Mesendoderm (in vitro differentiated cells): ENCODE data around the gene DAB2IP.
"Not testable (repeated sequence)": the region's sequence is repeated elsewhere in the genome, so short reads cannot be mapped to it uniquely, and the experiment has no call there.

Experiments used
- DNase-seq: peaks from one replicate; pipeline ENCODE4 v3.0.0; 2013
- H2AK5ac ChIP-seq: 2 replicates; pipeline ENCODE4 v1.6.1; 2013; ENCODE audit warnings: low read length, inconsistent platforms
- H2BK120ac ChIP-seq: 2 replicates; pipeline ENCODE4 v1.6.1; 2013; ENCODE audit warnings: low read depth, mild to moderate bottlenecking, low read length, moderate library complexity, mixed read lengths
- H2BK15ac ChIP-seq: replicated peaks from 2 replicates; pipeline ENCODE4 v1.6.1; 2013; ENCODE audit warnings: low read depth, mild to moderate bottlenecking, moderate library complexity
- H2BK5ac ChIP-seq: 2 replicates; pipeline ENCODE4 v1.6.1; 2013; ENCODE audit warnings: low read length, inconsistent platforms
- H3K18ac ChIP-seq: 2 replicates; pipeline ENCODE4 v1.6.1; 2013; ENCODE audit warnings: mild to moderate bottlenecking, low read length, mixed read lengths
- H3K23ac ChIP-seq: one replicate; pipeline ENCODE4 v1.6.1; 2013; ENCODE audit warnings: low read length
- H3K27ac ChIP-seq: 2 replicates; pipeline ENCODE4 v1.5.1; 2013; ENCODE audit warnings: low read depth, mild to moderate bottlenecking, inconsistent platforms, low read length, moderate library complexity
- H3K27me3 ChIP-seq: 2 replicates; pipeline ENCODE4 v1.6.1; 2013; ENCODE audit warnings: low read length, control low read depth, mild to moderate bottlenecking, inconsistent platforms; ENCODE audit not compliant: insufficient read depth, poor library complexity
- H3K36me3 ChIP-seq: 2 replicates; pipeline ENCODE4 v1.6.1; 2013; ENCODE audit warnings: low read length, inconsistent platforms; ENCODE audit not compliant: control insufficient read depth, insufficient read depth
- H3K4ac ChIP-seq: one replicate; pipeline ENCODE4 v1.6.1; 2013; ENCODE audit warnings: low read depth, mild to moderate bottlenecking, low read length, moderate library complexity
- H3K4me1 ChIP-seq: 2 replicates; pipeline ENCODE4 v1.6.1; 2013; ENCODE audit warnings: low read depth, low read length, inconsistent platforms; ENCODE audit not compliant: control insufficient read depth
- H3K4me2 ChIP-seq: 2 replicates; pipeline ENCODE4 v1.6.1; 2013; ENCODE audit warnings: low read length
- H3K4me3 ChIP-seq: 2 replicates; pipeline ENCODE4 v1.5.1; 2013; ENCODE audit warnings: mild to moderate bottlenecking, low read length
- H3K56ac ChIP-seq: one replicate; pipeline ENCODE4 v1.6.1; 2013; ENCODE audit warnings: low read length
- H3K79me1 ChIP-seq: 2 replicates; pipeline ENCODE4 v1.6.1; 2013; ENCODE audit warnings: low read length, inconsistent platforms
- H3K79me2 ChIP-seq: 2 replicates; pipeline ENCODE4 v1.6.1; 2013; ENCODE audit warnings: mild to moderate bottlenecking, low read length; ENCODE audit not compliant: control insufficient read depth, insufficient read depth
- H3K9ac ChIP-seq: 2 replicates; pipeline ENCODE4 v1.6.1; 2013; ENCODE audit warnings: low read length, inconsistent platforms
- H4K5ac ChIP-seq: one replicate; pipeline ENCODE4 v1.6.1; 2013; ENCODE audit warnings: low read length
- H4K8ac ChIP-seq: one replicate; pipeline ENCODE4 v1.6.1; 2013; ENCODE audit warnings: low read depth, mild to moderate bottlenecking, control low read depth, low read length, moderate library complexity
- WGBS: extraction: QIAGEN DNeasy Blood & Tissue Kit; methylation state at CpG from one replicate; pipeline ENCODE4 v1.1.7; 2013; ENCODE audit warnings: low lambda C conversion rate, missing lambda C conversion rate; ENCODE audit not compliant: insufficient coverage; ENCODE audit errors: extremely low coverage; 5-methylcytosine and 5-hydroxymethylcytosine counted together

The DAB2IP gene

DNA sequence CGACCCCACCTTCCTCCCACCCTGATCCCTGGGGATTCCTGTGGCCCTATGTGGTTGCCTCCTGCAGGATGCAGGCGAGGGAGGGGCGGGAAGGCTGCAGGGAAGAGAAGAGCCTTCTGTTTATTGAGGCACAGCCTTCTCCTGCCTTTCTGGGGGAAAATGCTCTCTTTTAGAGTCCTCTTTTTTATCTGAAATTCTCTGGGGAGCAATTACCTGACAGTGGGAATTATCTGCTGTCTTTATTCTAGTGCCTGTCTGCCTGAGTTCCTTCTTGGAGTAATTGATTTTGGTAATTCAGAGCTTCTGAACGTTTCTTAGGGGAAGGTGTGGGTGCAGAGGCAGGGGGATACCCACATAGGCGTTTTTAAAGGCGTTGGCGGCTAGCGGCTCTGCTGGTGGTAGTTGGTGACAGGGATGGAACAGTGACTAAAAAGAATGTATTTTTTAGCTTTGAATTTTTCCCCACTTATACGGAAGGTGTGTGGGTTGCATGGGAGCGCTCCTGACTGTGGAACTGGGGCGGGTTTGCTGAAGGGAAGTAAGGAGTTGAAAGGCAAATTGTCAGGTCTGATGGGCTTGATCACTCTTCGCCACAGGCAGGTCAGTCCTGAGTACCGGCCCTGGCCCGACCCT lies 35.2 kb upstream of the DAB2IP start:
- no peak overlapping the region for H3K18ac ChIP-seq
- no peak overlapping the region for H2BK5ac ChIP-seq
- no peak overlapping the region for H2AK5ac ChIP-seq
- H3K36me3 ChIP-seq = no peaks in the 10 kb centered on the region
- H3K4me2 ChIP-seq = no peak overlapping the region
- WGBS = no CpG with 5 or more reads among the region's 14 CpGs
- H3K4me3 ChIP-seq = no peak overlapping the region
- no peak overlapping the region for H3K23ac ChIP-seq
- H3K9ac ChIP-seq = no peak overlapping the region
- H4K5ac ChIP-seq = no peak overlapping the region
- H3K27me3 ChIP-seq = no peaks in the 10 kb centered on the region
- no peak overlapping the region for H4K8ac ChIP-seq
- DNase-seq = no peak
- H3K56ac ChIP-seq = no peak overlapping the region
- no peak overlapping the region for H3K27ac ChIP-seq
- no peak overlapping the region for H2BK15ac ChIP-seq
- no peak overlapping the region for H2BK120ac ChIP-seq
- H3K4ac ChIP-seq = no peak overlapping the region
- no peaks in the 10 kb centered on the region for H3K79me2 ChIP-seq
- peaks cover 3% of the 10 kb centered on the region for H3K4me1 ChIP-seq
- H3K79me1 ChIP-seq = no peaks in the 10 kb centered on the region

- no peak overlapping the region for H2BK15ac ChIP-seq
- no peak overlapping the region for H2BK5ac ChIP-seq
- H4K8ac ChIP-seq = no peak overlapping the region
- H3K79me1 ChIP-seq = no peaks in the 10 kb centered on the region
- no peak overlapping the region for H3K56ac ChIP-seq
- H2AK5ac ChIP-seq = no peak overlapping the region
- no peak overlapping the region for H3K4ac ChIP-seq
- no peaks in the 10 kb centered on the region for H3K4me1 ChIP-seq
- no peak overlapping the region for H2BK120ac ChIP-seq
- no peaks in the 10 kb centered on the region for H3K27me3 ChIP-seq
- H4K5ac ChIP-seq = no peak overlapping the region
- H3K9ac ChIP-seq = no peak overlapping the region
- H3K23ac ChIP-seq = no peak overlapping the region
- no peaks in the 10 kb centered on the region for H3K79me2 ChIP-seq
- H3K36me3 ChIP-seq = no peaks in the 10 kb centered on the region
- no peak overlapping the region for H3K4me3 ChIP-seq
- H3K18ac ChIP-seq = no peak overlapping the region
- DNase-seq = no peak
- H3K4me2 ChIP-seq = no peak overlapping the region
- WGBS = no CpG with 5 or more reads among the region's 9 CpGs
- no peak overlapping the region for H3K27ac ChIP-seq
Observed at GRCh38 chr9:121618504-121618903, 32.9 kb upstream of the DAB2IP start.

DNA sequence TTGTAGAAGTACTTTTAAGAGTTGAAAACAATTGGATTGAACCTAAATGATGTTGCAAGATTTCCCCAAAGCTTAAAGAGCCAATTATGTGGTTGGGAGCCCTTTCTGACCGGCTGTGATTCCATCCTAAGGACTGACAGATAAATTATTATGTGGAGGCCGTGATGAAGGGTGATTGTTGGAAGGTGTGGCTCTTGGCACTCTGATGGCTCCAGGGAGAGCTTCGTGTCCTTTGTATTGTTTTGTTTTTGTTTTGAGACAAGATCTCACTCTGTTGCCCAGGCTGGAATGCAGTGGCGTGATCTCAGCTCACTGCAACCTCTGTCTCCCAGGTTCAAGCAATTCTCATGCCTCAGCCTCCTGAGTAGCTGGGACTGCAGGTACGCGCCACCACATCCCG lies 32.5 kb upstream of the DAB2IP start:
- not testable (repeated sequence) for H3K79me2 ChIP-seq, H4K8ac ChIP-seq, H3K4me3 ChIP-seq, H3K36me3 ChIP-seq, H3K56ac ChIP-seq, H3K4ac ChIP-seq, H3K18ac ChIP-seq, H3K23ac ChIP-seq, H3K79me1 ChIP-seq, H2BK120ac ChIP-seq, H3K4me2 ChIP-seq, H2AK5ac ChIP-seq, H2BK5ac ChIP-seq, DNase-seq, H3K27ac ChIP-seq, H4K5ac ChIP-seq, H2BK15ac ChIP-seq, H3K4me1 ChIP-seq, H3K27me3 ChIP-seq, H3K9ac ChIP-seq
- no CpG with 5 or more reads among the region's 7 CpGs for WGBS

DNA sequence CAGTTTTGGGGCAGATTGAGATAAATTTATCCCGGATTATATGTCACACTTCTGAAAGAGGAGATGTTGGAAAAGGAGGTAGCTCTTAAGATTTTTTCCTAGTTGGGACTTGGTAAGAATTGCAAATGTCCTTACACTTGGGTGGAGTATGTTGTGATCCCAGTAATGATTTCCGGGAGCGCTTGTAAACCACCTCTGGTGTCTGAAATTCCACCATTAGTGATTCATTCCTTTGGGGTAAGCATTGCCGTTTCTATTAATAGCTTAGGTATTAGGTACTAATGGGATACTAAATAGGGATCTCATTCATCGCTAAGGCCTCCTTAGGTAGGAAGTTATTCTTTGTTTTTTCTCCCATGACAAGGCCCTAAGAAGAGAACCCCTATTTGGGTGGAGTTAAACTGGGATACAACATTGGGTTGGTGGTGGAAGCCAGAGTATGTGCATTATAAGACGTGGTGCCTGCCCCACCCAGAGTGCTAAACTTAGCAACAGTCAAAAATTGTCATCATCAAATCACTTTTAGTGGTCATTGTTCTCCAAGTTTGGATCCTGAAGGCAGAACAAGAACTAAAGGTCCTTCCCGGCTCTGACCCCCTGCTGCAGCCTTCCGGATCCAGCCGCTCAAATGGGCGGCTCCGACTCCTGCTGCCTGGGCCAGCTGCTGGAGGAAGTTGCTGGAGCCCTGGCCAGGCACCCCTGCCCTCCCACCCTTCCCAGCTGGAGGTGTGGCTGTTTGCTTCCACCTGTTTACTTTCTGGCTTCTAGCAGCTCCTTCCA lies 31.7 kb upstream of the DAB2IP start:
- H3K79me1 ChIP-seq = no peaks in the 10 kb centered on the region
- DNase-seq = no peak
- H2BK15ac ChIP-seq = no peak overlapping the region
- H3K79me2 ChIP-seq = no peaks in the 10 kb centered on the region
- no peak overlapping the region for H3K23ac ChIP-seq
- no peak overlapping the region for H4K8ac ChIP-seq
- no peak overlapping the region for H2BK5ac ChIP-seq
- no peak overlapping the region for H3K4me3 ChIP-seq
- no peak overlapping the region for H3K27ac ChIP-seq
- H3K56ac ChIP-seq = no peak overlapping the region
- H3K4me2 ChIP-seq = no peak overlapping the region
- no peak overlapping the region for H3K18ac ChIP-seq
- no peaks in the 10 kb centered on the region for H3K36me3 ChIP-seq
- H2AK5ac ChIP-seq = no peak overlapping the region
- no peak overlapping the region for H3K4ac ChIP-seq
- H3K4me1 ChIP-seq = no peaks in the 10 kb centered on the region
- no CpG with 5 or more reads among the region's 11 CpGs for WGBS
- H3K9ac ChIP-seq = no peak overlapping the region
- H3K27me3 ChIP-seq = no peaks in the 10 kb centered on the region
- H2BK120ac ChIP-seq = no peak overlapping the region
- no peak overlapping the region for H4K5ac ChIP-seq

- Histone ChIP-seq H2BK15ac (no peak overlapping the region), H4K5ac (no peak overlapping the region), H3K36me3 (no peaks in the 10 kb centered on the region), H2BK5ac (no peak overlapping the region), H4K8ac (no peak overlapping the region), H3K79me1 (no peaks in the 10 kb centered on the region), H3K23ac (no peak overlapping the region), H3K18ac (no peak overlapping the region), H3K9ac (no peak overlapping the region), H2BK120ac (no peak overlapping the region), H3K56ac (no peak overlapping the region), H3K4me3 (no peak overlapping the region), H3K4me1 (no peaks in the 10 kb centered on the region), H3K4ac (no peak overlapping the region), H2AK5ac (no peak overlapping the region), H3K27me3 (no peaks in the 10 kb centered on the region), H3K27ac (no peak overlapping the region), H3K4me2 (no peak overlapping the region), H3K79me2 (no peaks in the 10 kb centered on the region)
- no CpG with 5 or more reads among the region's 3 CpGs for WGBS
- no peak for DNase-seq
Observed at GRCh38 chr9:121620325-121620673, 31.1 kb upstream of the DAB2IP start.
